T47D (cell line): ENCODE data around the gene STK11.

Experiments used
- DNase-seq, 2 experiments: peaks; one replicate each; pipeline versions ENCODE4 v3.0.0 to v3.0.0-alpha.2; 2011 to 2012; ENCODE audit warnings: low read depth in 1 of 2, low spot score in 1 of 2
- JUND ChIP-seq: IDR thresholded peaks from 2 replicates; pipeline ENCODE4 v1.6.1; 2012; ENCODE audit warnings: low read depth
- in situ Hi-C: cut with HindIII; loops from 2 replicates; pipeline ENCODE4 v1.10.0; 2016; ENCODE audit warnings: low sequenced_read_pairs, low pct_unique_long_range_greater_than_20kb

STK11 gene

GRCh38 chr19:1234955-1235380, 29.4 kb downstream of the STK11 start:
- in situ Hi-C loops = no loop called here
- TF ChIP-seq JUND = no peak
- DNase-seq = no peak

DNA sequence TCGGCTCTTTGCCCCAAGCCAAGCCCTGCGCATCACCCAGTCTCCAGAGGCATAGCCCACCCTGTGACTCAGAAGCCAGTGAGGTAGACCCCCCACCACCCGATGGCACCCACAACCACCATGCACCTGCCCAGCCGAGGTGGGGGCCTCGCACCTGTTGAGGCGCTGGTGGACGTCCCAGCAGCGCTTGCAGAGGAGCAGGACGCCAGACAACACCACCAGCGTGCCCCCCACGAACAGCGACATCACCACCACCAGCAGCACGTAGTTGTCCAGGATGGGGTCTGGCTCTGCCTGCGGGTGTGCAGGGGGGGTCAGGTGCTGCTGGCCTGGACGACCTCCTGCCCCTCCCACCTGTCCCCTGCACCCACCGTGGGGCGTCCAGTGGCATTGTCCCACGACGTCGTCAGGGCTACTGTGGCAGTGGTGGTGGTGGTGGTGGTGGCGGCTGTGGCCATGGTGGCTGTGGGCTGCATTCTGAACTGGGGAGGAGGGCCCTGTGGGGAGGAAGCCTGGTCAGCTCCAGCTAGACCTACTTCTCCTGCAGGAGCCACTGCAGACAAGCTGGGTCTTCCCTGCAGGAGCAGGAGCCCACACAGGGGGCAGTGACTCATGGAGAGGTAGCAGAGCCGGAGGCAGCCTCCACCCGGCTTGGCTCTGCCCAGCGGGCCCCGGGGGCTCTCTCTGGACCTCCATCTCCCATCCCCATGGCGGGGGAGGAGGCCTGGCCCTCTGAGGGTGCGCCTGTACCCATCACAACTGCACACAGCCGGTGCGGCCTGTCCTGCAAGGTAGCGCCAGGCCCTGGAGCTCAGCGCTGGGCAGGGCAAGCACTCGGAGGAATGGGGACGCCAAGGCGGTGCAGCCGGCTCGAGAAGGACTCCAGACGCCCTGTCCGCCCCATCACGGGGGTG, 30.3 kb downstream of the STK11 start:
- TF ChIP-seq JUND = no peak
- no peak for DNase-seq
- in situ Hi-C loops = no loop called here

DNA sequence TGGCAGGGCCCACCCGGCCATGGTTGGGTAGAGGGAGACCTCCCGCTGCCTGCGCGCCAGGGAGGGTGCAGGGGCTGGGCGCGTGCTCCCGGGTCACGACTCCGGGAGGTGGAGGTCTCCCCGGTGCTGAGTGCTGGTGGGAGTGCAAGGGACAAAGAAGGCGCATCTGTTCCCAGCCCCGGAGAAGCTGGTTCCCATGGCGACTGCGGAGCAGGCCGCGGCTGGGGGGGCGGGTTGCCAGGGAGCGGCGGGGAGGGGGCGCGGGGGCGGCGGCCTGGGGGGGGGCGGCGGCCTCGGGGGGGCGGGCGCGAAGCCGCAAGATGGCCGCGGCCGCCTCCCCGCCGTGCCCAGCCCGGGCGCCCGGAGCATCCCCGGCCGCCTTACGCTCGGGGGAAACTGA, 31.0 kb downstream of the STK11 start:
- TF ChIP-seq JUND = no peak
- no peak for DNase-seq
- in situ Hi-C loops = no loop called here

DNA sequence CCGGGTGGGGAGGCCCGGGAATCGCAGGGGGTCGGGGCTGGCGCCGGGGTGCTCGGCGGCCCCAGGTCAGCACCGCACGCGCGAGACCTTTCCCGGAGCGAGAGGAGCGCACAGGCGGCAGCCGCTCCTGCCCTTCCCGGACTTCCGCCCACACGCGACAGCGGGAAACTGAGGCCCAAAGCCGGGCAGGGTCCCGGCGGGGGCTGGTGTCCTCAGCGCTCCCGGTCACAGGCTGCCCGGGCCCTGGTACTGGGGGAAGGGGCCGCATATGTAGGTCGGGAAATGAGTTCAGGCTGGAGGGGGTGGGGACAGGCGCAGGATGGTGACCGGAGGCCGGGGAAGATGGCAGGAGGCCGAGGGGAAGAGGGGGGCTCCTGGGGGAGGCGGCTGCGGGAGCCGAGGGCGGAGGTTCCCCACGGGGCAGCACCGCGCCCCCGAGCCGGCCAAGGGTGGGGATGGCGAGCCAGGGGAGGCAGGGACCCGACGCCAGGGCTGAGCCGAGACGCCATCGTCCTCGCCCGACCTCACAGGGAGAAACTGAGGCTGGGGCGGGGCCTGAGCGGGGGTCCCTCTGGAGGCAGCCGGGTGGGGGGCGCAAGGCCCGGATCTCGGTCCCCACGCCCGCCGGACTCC, 31.6 kb downstream of the STK11 start:
- TF ChIP-seq JUND = no peak
- in situ Hi-C loops = no loop called here
- DNase-seq = no peak

- in situ Hi-C loops = no loop called here
- DNase-seq = no peak
- TF ChIP-seq JUND = no peak
These were observed 32.3 kb downstream of the STK11 start, which contains the start of gene CBARP for GRCh38 chr19:1237754-1238368. CBARP (minus strand) TSS chr19:1238005; CDS start chr19:1236100, 1,905 bp downstream.

GRCh38 chr19:1238369-1239303, 33.1 kb downstream of the STK11 start:
- in situ Hi-C loops = no loop called here
- no peak for TF ChIP-seq JUND
- DNase-seq = no peak

DNA sequence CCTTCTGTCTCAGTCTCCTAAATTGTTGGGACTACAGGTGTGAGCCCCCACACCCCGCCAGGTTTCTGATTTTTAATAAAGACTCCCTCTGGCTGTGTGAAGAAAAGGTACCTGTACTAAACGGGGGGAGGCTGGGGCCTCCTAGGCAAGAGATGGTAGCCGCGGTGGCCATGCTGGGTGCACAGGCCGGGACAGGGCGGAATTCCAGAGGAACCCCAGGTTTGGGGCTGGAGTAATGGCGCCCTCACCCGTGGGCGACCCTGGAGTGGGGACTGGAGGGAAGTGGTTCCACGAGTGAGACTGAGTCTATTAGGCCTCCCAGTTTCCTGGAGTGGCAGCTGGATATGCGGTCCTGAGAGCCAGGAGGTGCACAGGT, 33.8 kb downstream of the STK11 start:
- DNase-seq = no peak
- TF ChIP-seq JUND = no peak
- in situ Hi-C loops = no loop called here

DNA sequence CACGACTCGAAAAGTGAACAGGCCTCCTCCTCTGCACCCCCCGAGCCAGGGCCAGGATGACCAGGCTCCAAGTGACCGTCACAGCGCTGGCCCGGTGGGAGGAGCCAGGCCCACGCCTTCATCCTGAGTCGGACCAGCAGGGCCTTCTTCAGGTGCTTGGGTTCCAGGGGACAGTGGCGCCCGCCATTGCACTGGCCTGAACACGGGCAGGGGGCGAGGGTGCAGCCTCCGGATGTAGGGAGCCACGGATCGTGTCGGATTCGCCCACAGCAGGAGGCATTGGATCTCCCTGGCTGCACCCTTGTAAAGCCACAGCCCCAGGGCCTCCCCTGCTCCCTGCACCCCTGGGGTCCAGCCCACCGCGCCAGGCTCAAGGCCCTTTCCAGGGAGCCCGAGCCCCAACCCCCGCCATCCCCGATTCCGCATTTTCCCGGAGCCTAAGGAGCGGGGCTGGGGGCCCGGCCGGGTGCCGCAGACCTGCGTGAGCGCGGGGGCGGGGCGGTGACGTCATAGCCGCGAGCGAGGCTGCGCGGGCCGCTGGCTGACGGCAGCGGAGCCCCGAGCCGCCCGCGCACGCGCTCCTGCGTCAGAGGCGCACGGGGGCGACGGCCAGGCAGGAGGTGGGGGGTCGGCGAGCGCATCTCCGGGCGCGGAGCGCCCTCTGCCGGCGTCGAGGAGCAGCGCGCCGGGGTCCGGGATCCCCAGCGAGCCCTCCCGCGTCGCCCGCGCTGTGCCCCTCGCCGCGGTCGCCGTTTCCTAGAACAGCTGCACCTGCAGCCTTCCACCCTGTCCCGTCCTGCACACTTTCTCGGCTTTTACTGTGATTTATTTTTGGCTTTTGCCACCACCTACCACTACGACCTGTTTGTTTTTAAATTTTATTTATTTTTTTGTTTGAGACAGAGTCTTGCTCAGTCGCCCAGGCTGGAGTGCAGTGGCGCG, 34.5 kb downstream of the STK11 start:
- in situ Hi-C loops = no loop called here
- peak; percentile 86 to 90 for DNase-seq
- TF ChIP-seq JUND = no peak

- no peak for TF ChIP-seq JUND
- DNase-seq = no peak
- in situ Hi-C loops = no loop called here
These were observed 35.3 kb downstream of the STK11 start for GRCh38 chr19:1240925-1241324.

- in situ Hi-C loops = no loop called here
- peak; percentile 91 to 96 for DNase-seq
- TF ChIP-seq JUND = no peak
These were observed 36.0 kb downstream of the STK11 start, which contains the start of gene ATP5F1D for GRCh38 chr19:1241417-1242095. ATP5F1D (plus strand) TSS chr19:1241751; CDS start chr19:1241851, 100 bp downstream.
